Testis (tissue), 2 donors: Measurements from ENCODE around the gene CELSR2.

Experiments
- POLR2A ChIP-seq: fragments of 450-650 bp; IDR thresholded peaks from one replicate; pipeline ENCODE4 v1.6.1; 2017; ENCODE audit warnings: antibody characterized with exemption, mild to moderate bottlenecking, moderate library complexity
- TF ChIP-seq, protein P1 (sequence below), 3 experiments: fragments of 450-650 bp in 2 of 3; fragments of 200-600 bp in 1 of 3; sonication (generic) in 1 of 3; IDR thresholded peaks; one replicate each; pipeline ENCODE4 v1.5.1; 2016 to 2019; ENCODE audit warnings: antibody characterized with exemption in 3 of 3, mild to moderate bottlenecking in 2 of 3, moderate library complexity in 1 of 3

GRCh38 chr1:109207467-109208103 lies 41.8 kb upstream of the CELSR2 start:
- TF ChIP-seq POLR2A = no peak
- TF ChIP-seq, protein P1, sequence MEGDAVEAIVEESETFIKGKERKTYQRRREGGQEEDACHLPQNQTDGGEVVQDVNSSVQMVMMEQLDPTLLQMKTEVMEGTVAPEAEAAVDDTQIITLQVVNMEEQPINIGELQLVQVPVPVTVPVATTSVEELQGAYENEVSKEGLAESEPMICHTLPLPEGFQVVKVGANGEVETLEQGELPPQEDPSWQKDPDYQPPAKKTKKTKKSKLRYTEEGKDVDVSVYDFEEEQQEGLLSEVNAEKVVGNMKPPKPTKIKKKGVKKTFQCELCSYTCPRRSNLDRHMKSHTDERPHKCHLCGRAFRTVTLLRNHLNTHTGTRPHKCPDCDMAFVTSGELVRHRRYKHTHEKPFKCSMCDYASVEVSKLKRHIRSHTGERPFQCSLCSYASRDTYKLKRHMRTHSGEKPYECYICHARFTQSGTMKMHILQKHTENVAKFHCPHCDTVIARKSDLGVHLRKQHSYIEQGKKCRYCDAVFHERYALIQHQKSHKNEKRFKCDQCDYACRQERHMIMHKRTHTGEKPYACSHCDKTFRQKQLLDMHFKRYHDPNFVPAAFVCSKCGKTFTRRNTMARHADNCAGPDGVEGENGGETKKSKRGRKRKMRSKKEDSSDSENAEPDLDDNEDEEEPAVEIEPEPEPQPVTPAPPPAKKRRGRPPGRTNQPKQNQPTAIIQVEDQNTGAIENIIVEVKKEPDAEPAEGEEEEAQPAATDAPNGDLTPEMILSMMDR (IDR thresholded peaks at IDR 0.05) = no peak
